SH-SY5Y (cell line): ENCODE results near the gene TDP1.

Experiments used
- GATA2 ChIP-seq: IDR thresholded peaks from 2 replicates; pipeline ENCODE4 v1.6.1; 2011; ENCODE audit warnings: mild to moderate bottlenecking, low read depth, low read length
- GATA3 ChIP-seq: IDR thresholded peaks from 2 replicates; pipeline ENCODE4 v1.6.1; 2011; ENCODE audit warnings: low read depth, mild to moderate bottlenecking, low read length, moderate library complexity

- TF ChIP-seq GATA2 (no peak), GATA3 (no peak)
Observed at GRCh38 chr14:90054803-90055202, 99.1 kb downstream of the TDP1 start.
